HAP-1 (cell line): ENCODE data around the gene MAGI1.
"Not testable (repeated sequence)": the region's sequence is repeated elsewhere in the genome, so short reads cannot be mapped to it uniquely, and the experiment has no call there.

Experiments used
- DNase-seq, 2 experiments: peaks; one replicate each; pipeline ENCODE4 v3.0.0-alpha.2; 2016 to 2020; ENCODE audit warnings: low spot score in 2 of 2
- H3K27me3 ChIP-seq: fragments of 250-450 bp; sonication (Bioruptor Pico); 2 replicates; pipeline ENCODE4 v1.5.1; 2020; ENCODE audit warnings: low read depth, mild to moderate bottlenecking, moderate library complexity
- H3K36me3 ChIP-seq: fragments of 250-450 bp; sonication (Bioruptor Pico); replicated peaks from 2 replicates; pipeline ENCODE4 v1.5.1; 2020; ENCODE audit warnings: mild to moderate bottlenecking
- H3K4me1 ChIP-seq: fragments of 250-450 bp; sonication (Bioruptor Pico); 2 replicates; pipeline ENCODE4 v1.5.1; 2020; ENCODE audit warnings: mild to moderate bottlenecking
- H3K4me3 ChIP-seq: fragments of 250-450 bp; sonication (Bioruptor Pico); 2 replicates; pipeline ENCODE4 v1.5.1; 2020; ENCODE audit warnings: mild to moderate bottlenecking, moderate library complexity
- H3K9me3 ChIP-seq: fragments of 250-450 bp; sonication (Bioruptor Pico); 2 replicates; pipeline ENCODE4 v1.5.1; 2020; ENCODE audit warnings: mild to moderate bottlenecking, moderate library complexity
- in situ Hi-C: fragments of 300-500 bp; cut with MboI; formaldehyde crosslinking; loops from 3 replicates; pipeline ENCODE4 v1.14.3; 2020; ENCODE audit warnings: low sequenced_read_pairs, inconsistent platforms, mixed read lengths

The MAGI1 gene

GRCh38 chr3:65545429-65545828 lies 493.3 kb downstream of the MAGI1 start:
- DNase-seq = no peak
- Histone ChIP-seq H3K4me1 (peaks cover 5% of the 10 kb centered on the region), H3K36me3 (no peaks in the 10 kb centered on the region), H3K4me3 (no peak overlapping the region), H3K9me3 (no peaks in the 10 kb centered on the region), H3K27me3 (no peaks in the 10 kb centered on the region)
- in situ Hi-C loops = no loop called here

GRCh38 chr3:65543391-65543790 lies 495.3 kb downstream of the MAGI1 start:
- H3K4me3 ChIP-seq, in situ Hi-C loops, H3K36me3 ChIP-seq, H3K27me3 ChIP-seq, H3K9me3 ChIP-seq, DNase-seq: not testable (repeated sequence)
- H3K4me1 ChIP-seq = peaks cover 16% of the 10 kb centered on the region

- Histone ChIP-seq H3K4me3 (no peak overlapping the region), H3K4me1 (peaks cover 12% of the 10 kb centered on the region), H3K27me3 (peaks cover 6% of the 10 kb centered on the region; the same call in 1 of the 2 replicates), H3K9me3 (no peaks in the 10 kb centered on the region), H3K36me3 (no peaks in the 10 kb centered on the region)
- DNase-seq = no peak
- in situ Hi-C loops = no loop called here
Measured at GRCh38 chr3:65540666-65541065, 498.1 kb downstream of the MAGI1 start.

GRCh38 chr3:65539616-65540015 lies 499.1 kb downstream of the MAGI1 start:
- peaks cover 15% of the 10 kb centered on the region for H3K27me3 ChIP-seq
- DNase-seq = peak; percentile 55 to 94
- no peaks in the 10 kb centered on the region for H3K36me3 ChIP-seq
- peaks cover 12% of the 10 kb centered on the region for H3K4me1 ChIP-seq
- in situ Hi-C loops = no loop called here
- no peak overlapping the region for H3K4me3 ChIP-seq
- no peaks in the 10 kb centered on the region for H3K9me3 ChIP-seq

- Histone ChIP-seq H3K4me3 (no peak overlapping the region), H3K4me1 (peaks cover 12% of the 10 kb centered on the region), H3K27me3 (peaks cover 15% of the 10 kb centered on the region), H3K36me3 (no peaks in the 10 kb centered on the region), H3K9me3 (no peaks in the 10 kb centered on the region)
- in situ Hi-C loops = no loop called here
- DNase-seq = no peak
Measured at GRCh38 chr3:65538101-65538500, 500.6 kb downstream of the MAGI1 start.

- no peak for DNase-seq
- Histone ChIP-seq H3K4me3 (no peak overlapping the region), H3K27me3 (peaks cover 15% of the 10 kb centered on the region), H3K4me1 (peaks cover 12% of the 10 kb centered on the region), H3K9me3 (no peaks in the 10 kb centered on the region), H3K36me3 (no peaks in the 10 kb centered on the region)
- in situ Hi-C loops = no loop called here
Measured at GRCh38 chr3:65537109-65537508, 501.6 kb downstream of the MAGI1 start.

- in situ Hi-C loops = no loop called here
- no peak overlapping the region for H3K4me3 ChIP-seq
- no peak for DNase-seq
- peaks cover 10% of the 10 kb centered on the region for H3K4me1 ChIP-seq
- H3K9me3 ChIP-seq = no peaks in the 10 kb centered on the region
- H3K27me3 ChIP-seq = peaks cover 15% of the 10 kb centered on the region
- H3K36me3 ChIP-seq = no peaks in the 10 kb centered on the region
Measured at GRCh38 chr3:65535260-65535659, 503.5 kb downstream of the MAGI1 start.

GRCh38 chr3:65534805-65535204 lies 503.9 kb downstream of the MAGI1 start:
- in situ Hi-C loops = no loop called here
- no peak for DNase-seq
- Histone ChIP-seq H3K27me3 (peaks cover 15% of the 10 kb centered on the region), H3K36me3 (no peaks in the 10 kb centered on the region), H3K4me3 (no peak overlapping the region), H3K4me1 (peaks cover 5% of the 10 kb centered on the region), H3K9me3 (no peaks in the 10 kb centered on the region)

- H3K4me1 ChIP-seq = no peaks in the 10 kb centered on the region; the same call in 1 of the 2 replicates
- in situ Hi-C loops = no loop called here
- H3K4me3 ChIP-seq = no peak overlapping the region
- H3K36me3 ChIP-seq = no peaks in the 10 kb centered on the region
- no peak for DNase-seq
- H3K27me3 ChIP-seq = peaks cover 15% of the 10 kb centered on the region
- H3K9me3 ChIP-seq = no peaks in the 10 kb centered on the region
Measured at GRCh38 chr3:65532749-65533148, 506.0 kb downstream of the MAGI1 start.

- Histone ChIP-seq H3K9me3 (no peaks in the 10 kb centered on the region), H3K36me3 (no peaks in the 10 kb centered on the region), H3K27me3 (peaks cover 12% of the 10 kb centered on the region), H3K4me3 (no peak overlapping the region), H3K4me1 (no peaks in the 10 kb centered on the region)
- in situ Hi-C loops = no loop called here
- DNase-seq = no peak
Measured at GRCh38 chr3:65532215-65532614, 506.5 kb downstream of the MAGI1 start.

- H3K9me3 ChIP-seq = no peaks in the 10 kb centered on the region
- DNase-seq = no peak
- no peak overlapping the region for H3K4me3 ChIP-seq
- H3K36me3 ChIP-seq = no peaks in the 10 kb centered on the region
- in situ Hi-C loops = no loop called here
- no peaks in the 10 kb centered on the region for H3K4me1 ChIP-seq
- H3K27me3 ChIP-seq = peaks cover 9% of the 10 kb centered on the region
Measured at GRCh38 chr3:65531499-65531898, 507.2 kb downstream of the MAGI1 start.

- Histone ChIP-seq H3K4me3 (no peak overlapping the region), H3K9me3 (no peaks in the 10 kb centered on the region), H3K4me1 (peaks cover 7% of the 10 kb centered on the region), H3K27me3 (no peaks in the 10 kb centered on the region), H3K36me3 (no peaks in the 10 kb centered on the region)
- in situ Hi-C loops = no loop called here
- no peak for DNase-seq
Measured at GRCh38 chr3:65526656-65527055, 512.1 kb downstream of the MAGI1 start.

- H3K4me1 ChIP-seq = peaks cover 15% of the 10 kb centered on the region
- in situ Hi-C loops = no loop called here
- no peak for DNase-seq
Measured at GRCh38 chr3:65524584-65524983, 514.1 kb downstream of the MAGI1 start.

GRCh38 chr3:65523878-65524277 lies 514.8 kb downstream of the MAGI1 start:
- DNase-seq = no peak
- H3K27me3 ChIP-seq = no peaks in the 10 kb centered on the region
- in situ Hi-C loops = no loop called here
- no peak overlapping the region for H3K4me3 ChIP-seq
- peaks cover 15% of the 10 kb centered on the region for H3K4me1 ChIP-seq
- no peaks in the 10 kb centered on the region for H3K9me3 ChIP-seq
- no peaks in the 10 kb centered on the region for H3K36me3 ChIP-seq

More at GRCh38 chr3:65524584-65524983, 514.1 kb downstream of the MAGI1 start:
- H3K27me3 ChIP-seq = no peaks in the 10 kb centered on the region
- no peak overlapping the region for H3K4me3 ChIP-seq
- no peaks in the 10 kb centered on the region for H3K36me3 ChIP-seq
- H3K9me3 ChIP-seq = no peaks in the 10 kb centered on the region

GRCh38 chr3:65521032-65521431 lies 517.7 kb downstream of the MAGI1 start:
- in situ Hi-C loops = no loop called here
- H3K36me3 ChIP-seq = no peaks in the 10 kb centered on the region

More at GRCh38 chr3:65521032-65521431, 517.7 kb downstream of the MAGI1 start:
- Histone ChIP-seq H3K4me1 (peaks cover 15% of the 10 kb centered on the region), H3K27me3 (no peaks in the 10 kb centered on the region), H3K4me3 (no peak overlapping the region), H3K9me3 (no peaks in the 10 kb centered on the region)
- DNase-seq = no peak
